Left colon (tissue), 2 donors: ENCODE data around the gene MAPRE3. TPM values are rescaled to one million over a fixed set of nuclear protein-coding genes. Genes with fewer than 3 reads are reported as not detected.
A peak's percentile ranks its signal among the peaks of the same experiment; 100 is the strongest.

Experiments
- ATAC-seq: fragments of 200-7000 bp; cut with Tn5 transposase; one replicate; pipeline ENCODE4 v1.9.1; 2020; ENCODE audit warnings: mild to moderate bottlenecking, moderate library complexity
- DNase-seq, 2 donors: peaks; one replicate each; pipeline ENCODE4 v3.0.0-alpha.2; 2020
- intact Hi-C, 2 donors: fragments of 100-400 bp; cut with DNase I in 1 of 2; cut with micrococcal nuclease in 1 of 2; formaldehyde crosslinking; loops; one replicate each; pipeline versions ENCODE4 v1.11.2 to v1.14.0; 2022; cut with DNase I, micrococcal nuclease
- total RNA-seq, 2 donors: library from RNA; stranded (reverse); fragmentation: NEBNext Ultra II Directional; extraction: Animal tissue kit (Norgen Biotek cat#: 25700); gene quantifications; one replicate each; pipeline ENCODE4 v1.2.1, GENCODE V29; 2021
- donor health status: DM: no; HTN: no; CAD: no.
- donor health status: DM: yes; HTN: yes; CAD: no.

The MAPRE3 gene
- total RNA-seq, 2 donors from 2014 or later = 27.9 to 31.4 TPM

GRCh38 chr2:26975656-26976055, 5.2 kb downstream of the MAPRE3 start:
- no peak for DNase-seq
- intact Hi-C loops = no loop called here

GRCh38 chr2:26976237-26976636, 5.8 kb downstream of the MAPRE3 start:
- ATAC-seq (no peak), DNase-seq (no peak)
- intact Hi-C loops = no loop called here

More at GRCh38 chr2:26975656-26976055, 5.2 kb downstream of the MAPRE3 start:
- no peak for ATAC-seq

GRCh38 chr2:26977012-26977411, 6.6 kb downstream of the MAPRE3 start:
- DNase-seq = no peak
- ATAC-seq = no peak
- intact Hi-C loops = no loop called here

- intact Hi-C loops = no loop called here
- peak; percentile 75 to 88 for DNase-seq
- ATAC-seq = peak; percentile 73
Observed at GRCh38 chr2:26978061-26978596, 7.7 kb downstream of the MAPRE3 start.

- ATAC-seq (no peak), DNase-seq (no peak)
- intact Hi-C loops = no loop called here
Observed at GRCh38 chr2:26979741-26980140, 9.3 kb downstream of the MAPRE3 start.

GRCh38 chr2:26980971-26981370, 10.5 kb downstream of the MAPRE3 start:
- intact Hi-C loops = no loop called here
- no peak for DNase-seq
- no peak for ATAC-seq

GRCh38 chr2:26982102-26982742, 11.8 kb downstream of the MAPRE3 start:
- DNase-seq = peak; percentile 84 to 87
- intact Hi-C loops = no loop called here
- peak; percentile 95 for ATAC-seq

GRCh38 chr2:26983746-26984145, 13.3 kb downstream of the MAPRE3 start:
- intact Hi-C loops = no loop called here
- no peak for DNase-seq
- ATAC-seq = no peak

- intact Hi-C loops = no loop called here
- DNase-seq (no peak), ATAC-seq (no peak)
Observed at GRCh38 chr2:26985807-26986206, 15.4 kb downstream of the MAPRE3 start.

- DNase-seq (no peak), ATAC-seq (no peak)
- intact Hi-C loops = no loop called here
Observed at GRCh38 chr2:26986576-26986975, 16.1 kb downstream of the MAPRE3 start.

GRCh38 chr2:26988058-26988860, 17.8 kb downstream of the MAPRE3 start:
- intact Hi-C loops = no loop called here
- DNase-seq (no peak), ATAC-seq (no peak)

GRCh38 chr2:26989156-26989555, 18.7 kb downstream of the MAPRE3 start:
- DNase-seq = no peak
- no peak for ATAC-seq
- intact Hi-C loops = no loop called here

GRCh38 chr2:26991717-26992116, 21.3 kb downstream of the MAPRE3 start:
- peak; percentile 89 for ATAC-seq
- no peak for DNase-seq
- intact Hi-C loops = no loop called here

GRCh38 chr2:26993768-26994167, 23.3 kb downstream of the MAPRE3 start:
- DNase-seq (no peak), ATAC-seq (no peak)
- intact Hi-C loops = no loop called here

- intact Hi-C loops = no loop called here
- DNase-seq (no peak), ATAC-seq (peak; percentile 54)
Observed at GRCh38 chr2:26994983-26995382, 24.5 kb downstream of the MAPRE3 start.

GRCh38 chr2:26997394-26997793, 27.0 kb downstream of the MAPRE3 start:
- intact Hi-C loops = no loop called here
- ATAC-seq = no peak
- DNase-seq = no peak

GRCh38 chr2:26998323-26998722, 27.9 kb downstream of the MAPRE3 start:
- DNase-seq = no peak
- no peak for ATAC-seq
- intact Hi-C loops = no loop called here

GRCh38 chr2:27000228-27000627, 29.8 kb downstream of the MAPRE3 start:
- intact Hi-C loops = no loop called here
- ATAC-seq = no peak
- DNase-seq = no peak

- intact Hi-C loops = no loop called here
- no peak for DNase-seq
Observed at GRCh38 chr2:27000995-27001394, 30.6 kb downstream of the MAPRE3 start.

GRCh38 chr2:27001950-27002349, 31.5 kb downstream of the MAPRE3 start:
- no peak for ATAC-seq

More at GRCh38 chr2:27000995-27001394, 30.6 kb downstream of the MAPRE3 start:
- no peak for ATAC-seq

More at GRCh38 chr2:27001950-27002349, 31.5 kb downstream of the MAPRE3 start:
- DNase-seq = no peak
- intact Hi-C loops = no loop called here
